T-helper 1 cell treated with Interleukin-12 subunit alpha and Interleukin-12 subunit beta and Interleukin-4 antibody, amounts not matched to agents 30 ng/mL and 1 ng/mL, for 36 hours (primary cell): ENCODE data around the gene CETP. TPM values are rescaled to one million over a fixed set of nuclear protein-coding genes. Genes with fewer than 3 reads are reported as not detected.

Source experiments
- intact Hi-C: fragments of 100-400 bp; cut with micrococcal nuclease; formaldehyde crosslinking; loops from one replicate; pipeline ENCODE4 v1.15.1; 2024
- total RNA-seq: library from RNA; stranded (reverse); gene quantifications from 2 replicates; pipeline ENCODE4 v1.2.3, GENCODE V29; 2022

The CETP gene
- total RNA-seq = not detected in 2 replicates

DNA sequence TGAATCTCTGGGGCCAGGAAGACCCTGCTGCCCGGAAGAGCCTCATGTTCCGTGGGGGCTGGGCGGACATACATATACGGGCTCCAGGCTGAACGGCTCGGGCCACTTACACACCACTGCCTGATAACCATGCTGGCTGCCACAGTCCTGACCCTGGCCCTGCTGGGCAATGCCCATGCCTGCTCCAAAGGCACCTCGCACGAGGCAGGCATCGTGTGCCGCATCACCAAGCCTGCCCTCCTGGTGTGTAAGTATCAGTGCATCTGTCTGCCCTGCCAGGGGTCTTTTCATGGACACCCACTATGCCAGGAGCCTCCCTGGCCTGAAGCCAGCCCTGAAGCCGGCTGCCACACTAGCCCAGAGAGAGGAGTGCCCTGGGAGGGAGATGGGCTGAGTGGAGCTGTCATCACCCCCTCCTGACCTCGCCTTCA is at the start of gene CETP:
Gene CETP (plus strand): TSS at position 100 of the 431 bp plus-strand sequence. CDS start 30 bp downstream, at position 130.
- intact Hi-C loops = no loop called here

DNA sequence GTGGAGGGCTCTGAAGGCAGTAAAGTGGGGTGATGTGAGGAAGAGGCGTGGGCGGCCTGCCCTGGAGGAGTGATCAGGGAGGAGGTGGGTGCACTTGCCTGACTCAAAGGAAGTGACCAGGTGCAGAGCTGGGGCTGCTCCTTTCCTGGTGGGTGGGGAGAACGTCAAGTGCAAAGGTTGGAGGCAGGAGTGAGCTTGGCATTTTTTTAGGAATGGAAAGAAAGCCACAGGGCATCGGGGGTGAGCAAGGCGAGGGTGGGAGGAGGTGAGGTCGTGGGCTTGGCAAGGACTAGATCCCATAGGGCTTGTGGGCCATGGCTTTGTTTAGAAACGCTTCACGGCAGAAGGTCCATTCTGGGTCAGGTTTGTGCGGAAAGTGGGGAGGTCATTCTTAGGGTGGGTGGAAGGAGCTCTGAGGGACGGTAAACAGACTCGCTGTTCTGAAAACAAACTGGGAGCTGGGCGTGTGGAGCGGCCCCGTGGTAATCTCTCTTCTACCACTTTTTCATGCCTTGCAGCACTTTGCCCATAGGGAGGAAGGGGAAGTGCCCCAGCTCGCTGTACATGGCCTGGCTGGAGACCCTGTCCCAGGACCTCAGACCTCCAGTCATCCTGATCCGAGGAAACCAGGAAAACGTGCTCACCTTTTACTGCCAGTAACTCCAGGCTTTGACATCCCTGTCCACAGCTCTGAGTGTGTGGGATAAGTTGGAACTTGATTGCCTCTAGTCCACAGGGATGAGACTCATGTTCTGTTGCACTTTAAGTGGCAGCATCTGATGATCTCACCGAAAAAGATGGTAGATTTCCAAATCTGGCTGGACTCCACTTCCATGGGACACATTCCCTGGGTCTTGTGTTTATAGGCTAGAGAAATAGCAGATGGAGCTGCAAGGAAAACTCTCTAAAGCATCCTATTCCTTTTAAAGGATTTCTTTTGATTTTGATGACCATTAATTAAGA is 48.7 kb upstream of the CETP start:
- intact Hi-C loops = no loop called here

- intact Hi-C loops = no loop called here
These were observed 46.9 kb upstream of the CETP start for GRCh38 chr16:56914896-56915295.

DNA sequence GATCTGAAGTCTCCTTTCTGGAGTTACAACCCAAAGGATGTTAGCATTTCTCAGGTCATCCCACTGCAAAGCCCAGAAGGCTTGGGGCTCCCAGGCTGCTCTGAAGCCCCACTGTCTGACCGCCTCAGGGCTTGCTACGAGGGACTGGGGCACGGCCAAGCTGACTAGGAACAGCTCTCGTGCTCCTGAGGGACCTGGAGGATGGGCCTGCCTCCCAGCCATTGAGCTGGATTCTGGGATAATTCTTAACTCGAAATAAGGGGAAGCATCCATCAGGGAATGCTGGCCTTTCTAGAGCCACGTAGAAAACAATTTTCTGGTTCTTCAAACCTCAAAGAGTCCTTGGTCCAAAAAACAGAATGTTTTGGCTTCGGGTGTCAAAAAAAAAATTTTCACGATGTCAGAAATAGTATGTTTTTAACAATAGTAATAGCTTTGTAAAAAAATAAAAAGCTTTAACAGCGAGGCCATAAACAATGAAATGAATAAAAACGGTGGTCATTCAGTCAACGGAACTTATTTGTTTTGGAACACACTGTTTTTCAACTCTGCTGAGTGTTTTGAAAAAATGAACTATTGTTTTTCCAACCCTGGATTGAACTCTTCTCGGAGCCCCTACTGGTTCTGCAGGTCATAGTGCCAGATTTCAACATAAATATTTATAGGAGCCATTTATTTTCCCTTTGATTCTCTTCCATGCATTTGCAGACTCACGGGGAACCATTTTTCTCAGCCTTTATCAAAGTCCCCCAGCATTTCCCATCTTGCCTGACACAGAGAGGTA is 46.2 kb upstream of the CETP start:
- intact Hi-C loops = no loop called here

GRCh38 chr16:56916571-56917403 is 45.0 kb upstream of the CETP start:
- intact Hi-C loops = loop anchor here (1.0 kb wide), 2 partner anchors 16 to 49 kb away; partner anchors contain the start of gene HERPUD1

GRCh38 chr16:56918467-56919012 is 43.2 kb upstream of the CETP start:
- intact Hi-C loops = no loop called here

- intact Hi-C loops = no loop called here
These were observed 42.5 kb upstream of the CETP start for GRCh38 chr16:56919099-56919800.

DNA sequence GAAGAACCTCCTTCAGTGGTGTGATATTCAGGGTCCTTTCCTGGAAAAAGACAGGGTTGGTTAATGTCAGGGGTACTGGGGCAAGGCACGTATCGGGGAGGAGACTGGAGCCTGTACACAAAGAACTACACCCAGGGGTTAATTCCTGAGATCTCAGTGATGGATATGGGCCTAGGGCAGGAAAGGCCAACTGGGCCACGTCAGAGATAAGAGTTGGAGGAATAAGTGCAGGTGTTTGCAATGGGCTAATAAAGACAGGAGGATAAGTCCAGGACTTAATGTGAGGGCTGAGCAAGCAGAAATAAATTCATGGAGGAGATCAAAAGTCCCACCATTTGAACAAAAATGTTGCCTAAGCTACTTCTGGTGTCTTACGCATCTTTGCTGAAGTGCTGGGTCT is 40.2 kb upstream of the CETP start:
- intact Hi-C loops = no loop called here

DNA sequence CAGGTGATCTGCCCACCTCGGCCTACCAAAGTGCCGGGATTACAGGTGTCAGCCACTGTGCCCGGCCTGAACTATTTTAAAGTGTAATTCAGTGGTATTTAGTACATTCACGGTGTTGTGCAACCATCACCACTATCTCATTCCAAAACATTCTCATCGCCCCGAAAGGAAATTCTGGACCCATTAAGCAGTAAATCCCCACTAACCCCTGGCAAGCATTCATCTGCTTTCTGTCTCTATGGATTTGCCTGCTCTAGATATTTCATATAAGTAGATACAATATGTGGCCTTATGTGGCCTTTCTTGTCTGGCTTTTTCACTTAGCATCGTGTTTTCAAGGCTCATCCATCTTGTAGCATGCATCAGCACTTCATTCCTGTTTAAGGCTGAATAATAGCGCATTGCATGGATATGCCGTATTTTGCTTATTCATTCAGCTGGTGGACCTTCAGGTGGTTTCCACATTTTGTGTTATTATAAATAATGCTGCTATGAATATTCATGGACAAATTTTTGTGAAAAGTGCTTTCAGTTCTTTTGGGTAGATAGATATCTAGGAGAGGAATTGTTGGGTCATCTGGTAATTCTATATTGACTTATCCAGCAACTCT is 38.2 kb upstream of the CETP start:
- intact Hi-C loops = no loop called here

GRCh38 chr16:56927471-56927870 is 34.3 kb upstream of the CETP start:
- intact Hi-C loops = no loop called here

GRCh38 chr16:56929639-56930038 is 32.1 kb upstream of the CETP start:
- intact Hi-C loops = loop anchor here (5.0 to 10.0 kb wide), 5 partner anchors 137 to 808 kb away; partner anchors contain the start of genes ARL2BP, KATNB1 and NUP93

DNA sequence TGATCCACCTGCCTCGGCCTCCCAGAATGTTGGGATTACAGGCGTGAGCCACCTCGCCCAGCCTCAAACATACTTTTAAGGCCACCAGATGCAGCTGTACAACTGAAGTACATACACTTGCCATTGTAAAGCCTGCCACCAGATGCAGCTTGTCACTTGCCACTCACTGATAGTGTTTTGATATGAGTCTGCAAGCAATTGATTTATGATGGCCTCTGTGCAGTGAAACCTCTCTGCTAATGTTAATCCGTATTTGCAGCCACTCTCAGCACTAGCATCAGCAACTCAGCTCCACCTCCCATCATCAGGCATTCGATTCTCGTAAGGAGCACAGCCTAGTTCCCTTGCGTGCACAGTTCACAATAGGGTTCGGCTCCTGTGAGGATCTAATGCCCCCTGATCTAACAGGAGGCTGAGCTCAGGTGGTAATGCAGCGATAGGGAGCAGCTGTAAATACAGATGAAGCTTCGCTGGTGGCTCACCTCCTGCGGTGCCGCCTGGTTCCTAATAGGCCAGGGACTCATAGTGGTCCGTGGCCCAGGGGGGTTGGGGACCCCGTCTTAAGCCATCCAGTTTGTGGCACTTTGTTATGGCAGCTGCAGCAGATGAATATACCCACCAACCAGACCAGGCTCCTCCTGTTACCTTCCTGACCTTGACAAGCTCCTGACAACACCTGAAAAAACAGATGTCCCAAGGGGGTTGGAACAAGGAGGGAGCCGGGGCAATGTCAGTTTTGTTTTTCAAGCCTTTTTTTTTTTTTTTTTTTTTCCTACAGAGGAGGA is 31.1 kb upstream of the CETP start:
- intact Hi-C loops = loop anchor here (5.0 to 10.0 kb wide), 5 partner anchors 138 to 807 kb away; partner anchors contain the start of genes ARL2BP, KATNB1 and NUP93

- intact Hi-C loops = loop anchor here (5.0 to 10.0 kb wide), 5 partner anchors 139 to 806 kb away; partner anchors contain the start of genes ARL2BP, KATNB1 and NUP93
These were observed 30.4 kb upstream of the CETP start for GRCh38 chr16:56931271-56931891.

GRCh38 chr16:56931892-56932720 is 29.6 kb upstream of the CETP start, which contains the start of gene HERPUD1:
Gene HERPUD1, plus strand, starts transcription at chr16:56932142. Its CDS starts 103 bp downstream, at chr16:56932245.
- intact Hi-C loops = loop anchor here (1.0 to 10.0 kb wide), 10 partner anchors 15 to 805 kb away; partner anchors contain the start of genes ARL2BP, KATNB1, MT2A and NLRC5

DNA sequence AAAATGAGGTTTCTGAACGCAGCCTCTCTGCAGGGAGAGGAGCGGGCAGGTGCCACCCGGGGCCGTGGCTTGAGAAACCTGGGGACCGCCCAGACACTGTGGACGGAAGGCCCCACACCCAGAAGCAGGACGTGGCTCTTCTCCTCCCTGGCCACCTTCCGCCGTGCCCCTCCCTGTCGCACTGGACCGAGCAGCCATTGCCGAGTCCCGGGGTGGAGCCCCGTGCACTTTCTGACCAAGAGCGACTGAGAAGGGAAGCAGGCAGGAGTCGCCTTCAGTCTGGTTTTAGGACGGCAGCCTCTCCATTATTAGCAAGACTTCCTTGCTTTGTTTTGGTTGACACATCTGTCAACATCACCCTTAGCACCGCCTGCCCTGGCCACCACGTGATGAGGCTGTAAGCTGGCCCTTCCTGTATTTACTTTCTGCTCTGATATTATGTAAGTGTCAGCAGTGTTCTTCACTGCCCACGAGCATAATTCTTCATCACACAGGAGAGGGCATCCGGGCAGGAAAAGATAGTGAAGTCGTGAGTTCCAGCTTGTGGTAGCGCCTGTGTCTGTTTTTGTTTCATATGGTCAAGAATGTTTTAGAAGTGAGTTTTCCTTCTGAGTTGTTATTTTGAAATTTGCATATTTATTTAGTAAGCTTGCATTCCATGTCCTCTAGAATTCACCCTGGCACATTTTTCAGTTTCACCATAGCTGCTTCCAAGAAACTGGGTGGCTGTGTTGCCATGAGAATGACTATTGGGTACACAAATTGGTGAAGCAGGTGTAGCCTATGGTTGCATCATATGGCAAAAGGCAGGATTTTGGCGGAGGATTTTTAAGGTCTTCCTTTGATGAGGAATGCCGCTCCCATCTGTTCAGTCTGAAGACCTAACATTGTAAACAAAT is 28.8 kb upstream of the CETP start:
- intact Hi-C loops = loop anchor here (1.0 to 10.0 kb wide), 10 partner anchors 16 to 804 kb away; partner anchors contain the start of genes ARL2BP, KATNB1, MT2A and NLRC5
